ENCODE measurements around the gene HDGF.

Gene HDGF

GRCh38 chr1:156744786-156745419 is 6.6 kb downstream of the HDGF start:
- H3K4me3 ChIP-seq (ENCODE audit: insufficient read length, low read depth), result no peak overlapping the region
- H3K36me3 ChIP-seq (ENCODE audit: insufficient read depth, insufficient read length, low read length), result peaks cover 64% of the 10 kb centered on the region
- no peak for TF ChIP-seq ZNF274 (IDR thresholded peaks at IDR 0.05; ENCODE audit: low read depth, low read length)
- no peak for TF ChIP-seq SUZ12 (IDR thresholded peaks at IDR 0.05; ENCODE audit: extremely low read depth, insufficient read depth, insufficient read length)
- no peak for TF ChIP-seq YY1 (IDR thresholded peaks at IDR 0.05; ENCODE audit: insufficient read depth, insufficient read length)
- H3K9ac ChIP-seq (ENCODE audit: insufficient read length, low read depth), result peak overlapping the region; percentile 26
- no peaks in the 10 kb centered on the region for H3K27me3 ChIP-seq (ENCODE audit: insufficient read depth, insufficient read length)
- H3K4me1 ChIP-seq (ENCODE audit: insufficient read depth, insufficient read length), result peaks cover 40% of the 10 kb centered on the region
- DNase-seq (ENCODE audit: low read depth, low spot score), result no peak
- no peaks in the 10 kb centered on the region for H3K9me3 ChIP-seq (ENCODE audit: insufficient read depth, low read length)

DNA sequence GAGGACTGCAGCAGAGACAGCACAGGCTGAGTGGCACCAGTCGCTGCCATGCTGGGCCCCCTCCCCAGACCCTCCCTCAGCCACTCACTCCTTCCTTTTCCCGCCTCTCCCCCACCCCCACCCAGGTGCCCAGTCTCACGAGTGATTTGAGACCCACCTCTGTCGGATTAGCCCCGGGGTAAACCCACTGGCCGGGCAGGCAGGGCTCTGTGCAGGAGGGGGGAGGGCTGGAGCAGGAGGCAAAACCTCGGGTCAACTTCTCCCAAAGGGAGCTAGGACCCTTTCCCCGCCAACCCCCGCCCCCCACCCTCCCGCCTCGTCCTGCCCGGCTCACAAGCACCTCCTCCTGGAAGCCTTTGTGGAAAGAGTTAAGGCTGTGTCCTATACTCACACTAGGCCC is 7.1 kb downstream of the HDGF start:
- H3K4me1 ChIP-seq (ENCODE audit: insufficient read depth, insufficient read length), result peaks cover 35% of the 10 kb centered on the region
- DNase-seq (ENCODE audit: low read depth, low spot score), result no peak
- peak overlapping the region; percentile 26 for H3K9ac ChIP-seq (ENCODE audit: insufficient read length, low read depth)
- H3K36me3 ChIP-seq (ENCODE audit: insufficient read depth, insufficient read length, low read length), result peaks cover 58% of the 10 kb centered on the region
- TF ChIP-seq ZNF274 (IDR thresholded peaks at IDR 0.05; ENCODE audit: low read depth, low read length) (no peak), SUZ12 (IDR thresholded peaks at IDR 0.05; ENCODE audit: extremely low read depth, insufficient read depth, insufficient read length) (no peak), YY1 (IDR thresholded peaks at IDR 0.05; ENCODE audit: insufficient read depth, insufficient read length) (no peak)
- no peak overlapping the region for H3K4me3 ChIP-seq (ENCODE audit: insufficient read length, low read depth)
- H3K27me3 ChIP-seq (ENCODE audit: insufficient read depth, insufficient read length), result no peaks in the 10 kb centered on the region
- H3K9me3 ChIP-seq (ENCODE audit: insufficient read depth, low read length), result no peaks in the 10 kb centered on the region

DNA sequence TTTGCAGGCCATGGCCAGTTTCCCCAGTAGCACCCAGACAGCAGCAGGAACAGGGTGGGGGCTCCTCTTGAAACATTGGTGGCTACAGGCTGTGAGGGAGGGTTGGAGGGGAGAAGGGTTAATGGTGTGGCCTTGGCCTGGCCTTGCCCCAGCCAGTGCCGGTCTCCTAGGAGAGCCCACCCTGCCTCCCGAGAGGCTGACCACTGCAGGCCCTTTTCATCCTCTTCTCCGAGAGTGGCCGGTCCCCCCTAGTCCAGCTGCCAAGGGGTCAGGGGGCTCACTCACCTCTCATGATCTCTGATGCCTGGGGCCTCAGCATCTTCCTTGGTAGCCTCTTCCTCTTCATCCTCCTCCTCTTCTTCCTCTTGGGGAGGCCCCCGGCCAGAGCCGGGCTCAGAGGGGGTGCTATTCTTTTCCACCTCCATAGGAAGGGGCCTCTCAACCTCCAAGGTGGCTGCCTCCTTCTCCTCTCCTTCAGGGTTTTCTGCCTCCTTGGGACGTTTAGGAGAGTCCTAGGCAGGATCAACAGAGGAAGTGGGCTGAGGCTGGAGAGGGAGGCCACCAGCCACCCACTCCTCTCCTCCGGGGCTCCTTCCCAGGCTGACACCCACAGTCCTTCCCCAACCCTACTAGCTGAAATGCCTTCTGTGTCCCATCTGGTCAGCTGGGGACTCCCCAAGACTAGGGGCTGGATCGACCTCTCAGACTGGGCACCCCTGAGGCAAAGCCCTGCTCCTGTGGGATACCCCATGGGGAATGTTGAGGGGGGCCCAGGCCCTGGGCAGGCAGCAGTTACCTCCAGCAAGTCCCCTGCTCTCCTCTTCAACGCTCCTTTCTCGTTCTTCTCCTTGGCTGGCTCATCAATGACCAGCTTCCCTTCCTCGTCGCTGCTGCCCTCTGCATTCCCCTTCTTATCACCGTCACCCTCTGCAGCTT is 7.8 kb downstream of the HDGF start:
- Histone ChIP-seq H3K9me3 (ENCODE audit: insufficient read depth, low read length) (no peaks in the 10 kb centered on the region), H3K4me1 (ENCODE audit: insufficient read depth, insufficient read length) (peaks cover 28% of the 10 kb centered on the region), H3K36me3 (ENCODE audit: insufficient read depth, insufficient read length, low read length) (peaks cover 58% of the 10 kb centered on the region), H3K9ac (ENCODE audit: insufficient read length, low read depth) (no peak overlapping the region), H3K4me3 (ENCODE audit: insufficient read length, low read depth) (no peak overlapping the region), H3K27me3 (ENCODE audit: insufficient read depth, insufficient read length) (no peaks in the 10 kb centered on the region)
- TF ChIP-seq YY1 (IDR thresholded peaks at IDR 0.05; ENCODE audit: insufficient read depth, insufficient read length), result no peak
- TF ChIP-seq ZNF274 (IDR thresholded peaks at IDR 0.05; ENCODE audit: low read depth, low read length), result no peak
- no peak for TF ChIP-seq SUZ12 (IDR thresholded peaks at IDR 0.05; ENCODE audit: extremely low read depth, insufficient read depth, insufficient read length)
- DNase-seq (ENCODE audit: low read depth, low spot score), result no peak

DNA sequence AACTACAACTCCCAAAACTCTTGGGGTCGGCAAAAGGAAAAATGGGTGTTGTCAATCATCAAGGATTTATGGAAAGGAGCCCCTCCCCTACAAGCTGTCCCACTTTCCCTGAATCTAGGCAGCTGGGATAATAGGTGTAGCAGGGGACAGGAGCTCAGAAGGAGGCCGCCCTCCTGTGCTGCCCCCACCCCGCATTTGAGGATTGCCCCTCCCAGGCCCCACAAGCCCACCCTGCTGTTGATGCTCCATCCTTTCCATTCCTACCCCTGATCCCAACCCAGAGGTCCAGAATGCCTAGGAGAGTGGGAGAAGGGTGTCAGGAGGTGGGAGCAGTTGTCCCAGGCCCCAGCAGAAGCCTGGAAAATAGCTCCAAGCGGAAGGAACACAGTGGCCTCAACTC is 8.7 kb downstream of the HDGF start:
- TF ChIP-seq SUZ12 (IDR thresholded peaks at IDR 0.05; ENCODE audit: extremely low read depth, insufficient read depth, insufficient read length) (no peak), ZNF274 (IDR thresholded peaks at IDR 0.05; ENCODE audit: low read depth, low read length) (no peak), YY1 (IDR thresholded peaks at IDR 0.05; ENCODE audit: insufficient read depth, insufficient read length) (no peak)
- peaks cover 19% of the 10 kb centered on the region for H3K4me1 ChIP-seq (ENCODE audit: insufficient read depth, insufficient read length)

GRCh38 chr1:156742017-156742416 is 9.5 kb downstream of the HDGF start:
- Histone ChIP-seq H3K36me3 (ENCODE audit: insufficient read depth, insufficient read length, low read length) (peaks cover 68% of the 10 kb centered on the region), H3K27me3 (ENCODE audit: insufficient read depth, insufficient read length) (no peaks in the 10 kb centered on the region), H3K9me3 (ENCODE audit: insufficient read depth, low read length) (no peaks in the 10 kb centered on the region), H3K4me1 (ENCODE audit: insufficient read depth, insufficient read length) (peaks cover 16% of the 10 kb centered on the region), H3K4me3 (ENCODE audit: insufficient read length, low read depth) (no peak overlapping the region), H3K9ac (ENCODE audit: insufficient read length, low read depth) (no peak overlapping the region)
- TF ChIP-seq SUZ12 (IDR thresholded peaks at IDR 0.05; ENCODE audit: extremely low read depth, insufficient read depth, insufficient read length), result no peak
- no peak for TF ChIP-seq ZNF274 (IDR thresholded peaks at IDR 0.05; ENCODE audit: low read depth, low read length)
- no peak for TF ChIP-seq YY1 (IDR thresholded peaks at IDR 0.05; ENCODE audit: insufficient read depth, insufficient read length)
- no peak for DNase-seq (ENCODE audit: low read depth, low spot score)

More for the DNA sequence above, 8.7 kb downstream of the HDGF start:
- H3K9me3 ChIP-seq (ENCODE audit: insufficient read depth, low read length), result no peaks in the 10 kb centered on the region
- DNase-seq (ENCODE audit: low read depth, low spot score), result no peak
- H3K9ac ChIP-seq (ENCODE audit: insufficient read length, low read depth), result no peak overlapping the region
- no peak overlapping the region for H3K4me3 ChIP-seq (ENCODE audit: insufficient read length, low read depth)
- peaks cover 60% of the 10 kb centered on the region for H3K36me3 ChIP-seq (ENCODE audit: insufficient read depth, insufficient read length, low read length)
- H3K27me3 ChIP-seq (ENCODE audit: insufficient read depth, insufficient read length), result no peaks in the 10 kb centered on the region

- H3K4me3 ChIP-seq (ENCODE audit: insufficient read length, low read depth), result peak overlapping the region; percentile 2
- no peaks in the 10 kb centered on the region for H3K27me3 ChIP-seq (ENCODE audit: insufficient read depth, insufficient read length)
- DNase-seq (ENCODE audit: low read depth, low spot score), result no peak
- peak overlapping the region; percentile 13 for H3K9ac ChIP-seq (ENCODE audit: insufficient read length, low read depth)
- peaks cover 73% of the 10 kb centered on the region for H3K36me3 ChIP-seq (ENCODE audit: insufficient read depth, insufficient read length, low read length)
- no peaks in the 10 kb centered on the region for H3K9me3 ChIP-seq (ENCODE audit: insufficient read depth, low read length)
- H3K4me1 ChIP-seq (ENCODE audit: insufficient read depth, insufficient read length), result peaks cover 16% of the 10 kb centered on the region
- TF ChIP-seq ZNF274 (IDR thresholded peaks at IDR 0.05; ENCODE audit: low read depth, low read length) (no peak), YY1 (IDR thresholded peaks at IDR 0.05; ENCODE audit: insufficient read depth, insufficient read length) (no peak), SUZ12 (IDR thresholded peaks at IDR 0.05; ENCODE audit: extremely low read depth, insufficient read depth, insufficient read length) (no peak)
These were observed 9.9 kb downstream of the HDGF start for GRCh38 chr1:156741481-156741983.
